Testis (tissue), 3 donors: ENCODE data around the gene DUS3L. TPM values are rescaled to one million over a fixed set of nuclear protein-coding genes. Genes with fewer than 3 reads are reported as not detected.

ENCODE experiments used
- DNase-seq: peaks from one replicate; pipeline ENCODE4 v3.0.0-alpha.2; 2019
- H3K27ac ChIP-seq, 2 donors: fragments of 200-600 bp; sonication (generic); one replicate each; pipeline ENCODE4 v1.5.1; 2019
- H3K27me3 ChIP-seq: fragments of 200-600 bp; sonication (generic); one replicate; pipeline ENCODE4 v1.5.1; 2019
- H3K36me3 ChIP-seq: fragments of 200-600 bp; sonication (generic); one replicate; pipeline ENCODE4 v1.5.1; 2017; ENCODE audit warnings: low read depth; ENCODE audit errors: missing control alignments
- H3K4me1 ChIP-seq: fragments of 200-600 bp; sonication (generic); one replicate; pipeline ENCODE4 v1.5.1; 2019
- H3K4me3 ChIP-seq, 2 donors: fragments of 200-600 bp; sonication (generic); one replicate each; pipeline ENCODE4 v1.5.1; 2017 to 2019
- H3K9me3 ChIP-seq: fragments of 200-600 bp; sonication (generic); one replicate; pipeline ENCODE4 v1.5.1; 2017
- POLR2A ChIP-seq: fragments of 450-650 bp; IDR thresholded peaks from one replicate; pipeline ENCODE4 v1.6.1; 2017; ENCODE audit warnings: antibody characterized with exemption, mild to moderate bottlenecking, moderate library complexity
- WGBS, 2 donors: methylation state at CpG; one replicate each; pipeline ENCODE4 v1.1.5; 2018; 5-methylcytosine and 5-hydroxymethylcytosine counted together
- intact Hi-C: fragments of 100-400 bp; cut with DNase I; formaldehyde crosslinking; loops from one replicate; pipeline ENCODE4 v1.15.1; 2023; ENCODE audit warnings: low total_unique reads
- polyA plus RNA-seq: library from polyadenylated mRNA; stranded (reverse); fragments of 350-450 nt; fragmentation: Illumina TruSeq; extraction: RNeasy Lipid Tissue Mini Kit (QIAGEN cat#74804); gene quantifications from one replicate; pipeline ENCODE4 v1.2.3, GENCODE V29; 2014; ENCODE audit warnings: low read depth, low replicate concordance; ENCODE audit not compliant: insufficient read depth
- total RNA-seq, 2 donors: library from RNA; depleted of rRNA; stranded (reverse); fragments of >200 nt; gene quantifications; one replicate each; pipeline ENCODE4 v1.2.3, GENCODE V29; 2016
- TF ChIP-seq, protein P1 (sequence below), 3 experiments: fragments of 450-650 bp in 2 of 3; fragments of 200-600 bp in 1 of 3; sonication (generic) in 1 of 3; IDR thresholded peaks; one replicate each; pipeline ENCODE4 v1.5.1; 2016 to 2019; ENCODE audit warnings: antibody characterized with exemption in 3 of 3, mild to moderate bottlenecking in 2 of 3, moderate library complexity in 1 of 3

Gene DUS3L
- total and polyA plus RNA-seq, 3 donors from 2014 or later: 75.6 to 114 (median 92.2) TPM

DNA sequence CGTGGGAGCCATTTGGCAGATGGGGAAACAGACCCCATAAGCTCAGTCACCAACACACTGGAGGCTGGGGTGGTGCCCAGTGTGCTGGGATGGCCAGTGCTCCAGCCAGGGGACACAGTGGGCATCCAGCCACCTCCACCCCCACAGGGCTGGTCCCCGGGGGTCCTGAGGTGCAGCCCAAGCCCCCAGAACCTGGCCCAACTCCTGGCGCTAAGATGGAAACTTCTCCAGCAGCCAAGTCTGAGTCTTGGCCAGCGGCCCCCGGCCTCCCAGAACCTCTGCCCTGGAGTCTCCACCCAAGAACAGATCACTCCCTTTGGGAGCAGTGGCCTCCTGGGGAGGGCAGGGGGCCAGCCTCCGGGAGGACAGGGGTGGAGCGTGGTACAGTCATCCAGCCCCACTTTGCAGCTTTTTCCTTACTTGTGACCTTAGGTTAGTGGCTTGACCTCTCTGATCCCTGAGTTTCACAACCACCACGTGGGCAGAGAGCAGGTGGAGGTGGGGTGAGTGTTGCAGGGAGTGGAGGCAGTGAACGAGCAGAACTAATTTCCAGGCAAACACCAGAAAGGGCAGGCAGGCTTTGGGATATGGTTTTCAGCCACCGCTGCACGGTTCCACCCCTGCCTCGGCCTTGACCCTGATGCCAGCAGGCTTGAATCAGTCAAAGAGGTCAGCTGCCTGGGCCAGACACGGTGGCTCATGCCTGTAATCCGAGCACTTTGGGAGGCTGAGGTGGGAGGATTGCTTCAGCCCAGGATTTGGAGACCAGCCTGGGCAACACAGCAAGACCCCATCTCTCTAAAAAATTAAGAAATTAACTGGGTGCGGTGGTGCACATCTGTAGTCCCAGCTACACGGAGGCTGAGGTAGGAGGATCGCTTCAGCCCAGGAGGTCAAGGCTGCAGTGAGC is 9.7 kb upstream of the DUS3L start:
- DNase-seq: no peak
- Histone ChIP-seq H3K4me1 (peaks cover 47% of the 10 kb centered on the region), H3K4me3 (no peak overlapping the region), H3K9me3 (no peaks in the 10 kb centered on the region), H3K27me3 (no peaks in the 10 kb centered on the region), H3K27ac (no peak overlapping the region), H3K36me3 (no peaks in the 10 kb centered on the region)
- TF ChIP-seq POLR2A: no peak
- TF ChIP-seq, protein P1, sequence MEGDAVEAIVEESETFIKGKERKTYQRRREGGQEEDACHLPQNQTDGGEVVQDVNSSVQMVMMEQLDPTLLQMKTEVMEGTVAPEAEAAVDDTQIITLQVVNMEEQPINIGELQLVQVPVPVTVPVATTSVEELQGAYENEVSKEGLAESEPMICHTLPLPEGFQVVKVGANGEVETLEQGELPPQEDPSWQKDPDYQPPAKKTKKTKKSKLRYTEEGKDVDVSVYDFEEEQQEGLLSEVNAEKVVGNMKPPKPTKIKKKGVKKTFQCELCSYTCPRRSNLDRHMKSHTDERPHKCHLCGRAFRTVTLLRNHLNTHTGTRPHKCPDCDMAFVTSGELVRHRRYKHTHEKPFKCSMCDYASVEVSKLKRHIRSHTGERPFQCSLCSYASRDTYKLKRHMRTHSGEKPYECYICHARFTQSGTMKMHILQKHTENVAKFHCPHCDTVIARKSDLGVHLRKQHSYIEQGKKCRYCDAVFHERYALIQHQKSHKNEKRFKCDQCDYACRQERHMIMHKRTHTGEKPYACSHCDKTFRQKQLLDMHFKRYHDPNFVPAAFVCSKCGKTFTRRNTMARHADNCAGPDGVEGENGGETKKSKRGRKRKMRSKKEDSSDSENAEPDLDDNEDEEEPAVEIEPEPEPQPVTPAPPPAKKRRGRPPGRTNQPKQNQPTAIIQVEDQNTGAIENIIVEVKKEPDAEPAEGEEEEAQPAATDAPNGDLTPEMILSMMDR (IDR thresholded peaks at IDR 0.05): no peak
- WGBS, 2 donors: 40 to 42% methylated on average over 9 to 15 of the region's 17 CpGs
- intact Hi-C loops: no loop called here

DNA sequence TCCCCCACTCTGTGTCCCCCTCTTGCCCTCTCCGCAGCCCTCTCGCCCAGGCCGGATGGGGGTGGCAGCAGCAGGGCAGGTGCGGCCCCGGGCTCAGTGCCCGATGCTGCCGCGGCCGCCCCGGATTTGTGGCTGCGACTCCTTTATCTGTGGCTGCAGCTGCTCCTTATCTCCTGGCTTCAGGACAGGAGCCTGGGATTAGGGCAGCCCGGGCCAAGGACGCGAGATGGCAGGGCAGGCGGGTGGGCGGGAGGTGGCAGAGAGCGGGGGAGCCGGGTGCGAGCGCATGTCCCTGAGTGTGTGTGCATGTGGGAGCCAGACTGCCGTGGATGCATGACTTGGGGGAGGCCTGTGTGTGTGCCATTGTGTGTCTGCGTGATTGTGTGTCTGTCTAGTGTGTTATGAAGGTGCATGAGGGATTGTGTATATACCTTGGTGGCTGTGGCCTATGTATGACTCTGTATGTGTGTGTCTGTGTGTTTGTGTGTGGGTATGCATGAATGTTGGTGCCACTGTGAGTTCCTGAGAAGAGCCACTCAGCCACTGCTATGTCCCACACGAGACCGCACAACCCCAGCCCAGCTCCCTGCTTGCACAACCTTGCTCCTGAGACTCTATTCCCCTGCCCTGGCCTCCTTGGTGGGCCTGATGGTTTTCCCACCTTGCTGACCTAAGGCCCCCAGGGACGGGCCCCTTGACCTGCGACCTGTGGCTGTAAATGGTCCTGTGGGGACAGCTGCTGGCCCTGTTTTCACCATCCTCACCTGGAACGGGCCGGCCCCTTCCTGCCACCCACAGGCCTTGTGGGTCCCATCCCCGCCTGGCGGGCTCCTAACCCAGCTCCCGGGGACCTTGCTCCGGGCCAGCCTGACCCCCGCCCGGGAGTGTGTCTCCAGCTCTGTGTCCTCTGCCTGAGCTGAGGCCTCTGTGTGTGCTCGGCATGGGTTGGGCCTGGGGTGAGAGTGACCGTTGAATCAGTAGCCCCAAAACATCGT is 8.6 kb upstream of the DUS3L start:
- 52 to 74% methylated on average over 17 to 37 of the region's 37 CpGs for WGBS, 2 donors
- Histone ChIP-seq H3K27ac (peak overlapping the region; percentile 15 to 65), H3K4me3 (no peak overlapping the region), H3K36me3 (no peaks in the 10 kb centered on the region), H3K9me3 (no peaks in the 10 kb centered on the region), H3K27me3 (no peaks in the 10 kb centered on the region), H3K4me1 (peaks cover 47% of the 10 kb centered on the region)
- intact Hi-C loops: no loop called here
- DNase-seq: peak; percentile 86
- TF ChIP-seq, protein P1 (IDR thresholded peaks at IDR 0.05): no peak
- TF ChIP-seq POLR2A: no peak

DNA sequence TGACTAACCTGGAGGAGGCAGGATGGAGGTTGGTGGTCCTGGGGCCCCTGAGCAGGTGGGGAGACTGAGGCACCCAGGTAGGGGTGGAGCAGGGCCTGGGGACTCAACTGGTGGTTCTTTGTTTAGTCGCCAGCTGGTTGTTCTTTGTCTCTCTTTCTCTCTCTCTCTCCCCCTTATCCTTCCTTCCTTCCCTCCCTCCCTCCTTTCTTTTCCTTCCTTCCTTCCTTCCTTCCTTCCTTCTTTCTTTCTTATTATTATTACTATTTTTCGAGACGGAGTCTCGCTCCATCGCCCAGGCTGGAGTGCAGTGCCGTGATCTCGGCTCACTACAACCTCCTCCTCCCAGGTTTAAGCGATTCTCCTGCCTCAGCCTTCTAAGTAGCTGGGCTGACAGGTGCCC is 7.3 kb upstream of the DUS3L start:
- intact Hi-C loops: no loop called here
- TF ChIP-seq POLR2A: no peak
- TF ChIP-seq, protein P1 (IDR thresholded peaks at IDR 0.05): no peak
- no peak for DNase-seq
- Histone ChIP-seq H3K36me3 (no peaks in the 10 kb centered on the region), H3K4me1 (peaks cover 40% of the 10 kb centered on the region), H3K27ac (peak overlapping the region in 1 of 2 donors; percentile 15), H3K27me3 (no peaks in the 10 kb centered on the region), H3K4me3 (no peak overlapping the region), H3K9me3 (no peaks in the 10 kb centered on the region)
- 93 to 95% methylated on average over 8 of the region's 8 CpGs for WGBS, 2 donors

DNA sequence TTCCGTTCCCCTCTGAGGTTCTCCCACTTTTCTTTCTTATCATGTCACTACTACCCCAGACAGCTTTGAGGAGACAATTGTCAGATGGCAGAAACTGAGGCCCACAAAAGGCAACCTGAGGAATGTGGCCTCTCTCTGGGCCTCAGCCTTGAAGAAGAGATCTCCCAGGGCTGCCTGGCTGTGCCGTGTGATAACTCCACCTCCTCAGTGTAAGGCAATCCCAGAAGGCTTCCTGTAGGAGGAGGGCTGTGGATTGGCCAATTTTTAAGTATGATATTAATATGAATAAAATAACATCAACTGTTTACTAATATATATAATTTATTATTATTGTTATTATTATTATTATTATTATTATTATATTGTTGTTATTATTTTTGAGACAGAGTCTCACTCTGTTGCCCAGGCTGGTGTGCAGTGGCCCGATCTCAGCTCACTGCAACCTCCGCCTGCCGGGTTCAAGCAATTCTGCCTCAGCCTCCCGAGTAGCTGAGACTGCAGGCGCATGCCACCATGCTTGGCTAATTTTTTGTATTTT is 4.5 kb upstream of the DUS3L start:
- Histone ChIP-seq H3K27ac (no peak overlapping the region), H3K4me3 (no peak overlapping the region), H3K4me1 (peaks cover 20% of the 10 kb centered on the region), H3K36me3 (no peaks in the 10 kb centered on the region), H3K27me3 (no peaks in the 10 kb centered on the region), H3K9me3 (no peaks in the 10 kb centered on the region)
- 88 to 92% methylated on average over 7 of the region's 7 CpGs for WGBS, 2 donors
- no peak for DNase-seq
- TF ChIP-seq POLR2A: no peak
- TF ChIP-seq, protein P1 (IDR thresholded peaks at IDR 0.05): no peak
- intact Hi-C loops: no loop called here
